Measurements from ENCODE around the gene RAB8A. TPM values are rescaled to one million over a fixed set of nuclear protein-coding genes. Genes with fewer than 3 reads are reported as not detected.
"Not testable (repeated sequence)": the region's sequence is repeated elsewhere in the genome, so short reads cannot be mapped to it uniquely, and the experiment has no call there.

The RAB8A gene
- total RNA-seq, 1 donor from 2014 or later: 247 TPM

GRCh38 chr19:16170134-16170533 is 58.4 kb downstream of the RAB8A start:
- Mint-ChIP-seq H3K9me3 (no peaks in the 10 kb centered on the region), H3K27me3 (peaks cover 4% of the 10 kb centered on the region)

GRCh38 chr19:16175954-16176353 is 64.3 kb downstream of the RAB8A start:
- no peak overlapping the region for H3K4me3 Mint-ChIP-seq

More at GRCh38 chr19:16170134-16170533, 58.4 kb downstream of the RAB8A start:
- H3K27ac Mint-ChIP-seq: no peak overlapping the region
- no peak for DNase-seq
- no peaks in the 10 kb centered on the region for H3K36me3 Mint-ChIP-seq (ENCODE audit: low read depth)
- peaks cover 15% of the 10 kb centered on the region for H3K4me1 Mint-ChIP-seq
- intact Hi-C loops (cut with micrococcal nuclease): no loop called here
- no peak overlapping the region for H3K4me3 Mint-ChIP-seq

GRCh38 chr19:16178866-16179265 is 67.2 kb downstream of the RAB8A start:
- H3K27ac Mint-ChIP-seq; DNase-seq; H3K4me3 Mint-ChIP-seq; intact Hi-C loops (cut with micrococcal nuclease); H3K36me3 Mint-ChIP-seq (ENCODE audit: low read depth); H3K4me1 Mint-ChIP-seq; H3K27me3 Mint-ChIP-seq; H3K9me3 Mint-ChIP-seq: not testable (repeated sequence)

More at GRCh38 chr19:16175954-16176353, 64.3 kb downstream of the RAB8A start:
- intact Hi-C loops (cut with micrococcal nuclease): no loop called here
- no peak for DNase-seq
- Mint-ChIP-seq H3K9me3 (no peaks in the 10 kb centered on the region), H3K36me3 (ENCODE audit: low read depth) (no peaks in the 10 kb centered on the region), H3K4me1 (peaks cover 10% of the 10 kb centered on the region), H3K27ac (no peak overlapping the region), H3K27me3 (peaks cover 8% of the 10 kb centered on the region)

- intact Hi-C loops (cut with micrococcal nuclease): no loop called here
- no peak overlapping the region for H3K4me3 Mint-ChIP-seq
- DNase-seq: no peak
- no peak overlapping the region for H3K27ac Mint-ChIP-seq
- no peaks in the 10 kb centered on the region for H3K9me3 Mint-ChIP-seq
- peaks cover 6% of the 10 kb centered on the region for H3K36me3 Mint-ChIP-seq (ENCODE audit: low read depth)
- peaks cover 6% of the 10 kb centered on the region for H3K27me3 Mint-ChIP-seq
- peaks cover 14% of the 10 kb centered on the region for H3K4me1 Mint-ChIP-seq
Observed at GRCh38 chr19:16180611-16181010, 68.9 kb downstream of the RAB8A start.

Other genes with a start within 250 kb of the RAB8A start
- gene CYP4F2, start 213.8 kb upstream of the RAB8A start, total RNA-seq: not detected in 2 replicates
- gene CYP4F11, start 177.4 kb upstream of the RAB8A start, total RNA-seq: not detected in 2 replicates
- not detected in 2 replicates for gene OR10H4, start 162.9 kb upstream of the RAB8A start, total RNA-seq
- gene TPM4, start 35.4 kb upstream of the RAB8A start, total RNA-seq: 283 and 291 TPM in 2 replicates
- 22.7 and 23.1 TPM in 2 replicates for gene HSH2D, start 31.8 kb downstream of the RAB8A start, total RNA-seq
- not detected in 2 replicates for gene CIB3, start 61.6 kb downstream of the RAB8A start, total RNA-seq
- 59.2 and 65.2 TPM in 2 replicates for gene FAM32A, start 73.5 kb downstream of the RAB8A start, total RNA-seq
- 107 and 111 TPM in 2 replicates for gene AP1M1, start 86.0 kb downstream of the RAB8A start, total RNA-seq
- 2.2 and 3.7 TPM in 2 replicates for gene KLF2, start 212.9 kb downstream of the RAB8A start, total RNA-seq